Activated CD8-positive, alpha-beta memory T cell treated with anti-CD3 and anti-CD28 coated beads, Interleukin-2, amount 50 U/mL, for 48 hours (primary cell): ENCODE data around the gene PLCG2.
A peak's percentile ranks its signal among the peaks of the same experiment; 100 is the strongest.
"Not testable (repeated sequence)": the region's sequence is repeated elsewhere in the genome, so short reads cannot be mapped to it uniquely, and the experiment has no call there.

ENCODE experiments used
- DNase-seq: peaks from one replicate; pipeline ENCODE4 v3.0.0-alpha.2; 2020

PLCG2 gene

GRCh38 chr16:82008957-82009592 is 230.0 kb downstream of the PLCG2 start:
- no peak for DNase-seq

- not testable (repeated sequence) for DNase-seq
These were observed 230.7 kb downstream of the PLCG2 start for GRCh38 chr16:82009789-82010188.

GRCh38 chr16:82010649-82011048 is 231.6 kb downstream of the PLCG2 start:
- DNase-seq, result no peak

GRCh38 chr16:82011199-82011641 is 232.1 kb downstream of the PLCG2 start, which contains the start of gene SDR42E1:
Gene SDR42E1 (minus strand): TSS chr16:82011470. CDS start chr16:82000858, 10,612 bp downstream.
- DNase-seq, result peak; percentile 78
